Mesodermal cell (in vitro differentiated cells): ENCODE data around the gene MINPP1.

ENCODE experiments used
- H3K27ac ChIP-seq: 2 replicates; pipeline ENCODE4 v1.7.0; 2013; ENCODE audit warnings: mild to moderate bottlenecking, low read depth, low read length, moderate library complexity; ENCODE audit not compliant: severe bottlenecking
- H3K36me3 ChIP-seq: 2 replicates; pipeline ENCODE4 v1.7.1; 2013; ENCODE audit warnings: mild to moderate bottlenecking, low read length, moderate library complexity; ENCODE audit not compliant: control insufficient read depth, insufficient read depth
- H3K4me1 ChIP-seq: one replicate; pipeline ENCODE4 v1.7.1; 2013; ENCODE audit warnings: mild to moderate bottlenecking, low read length; ENCODE audit not compliant: insufficient read depth, control insufficient read depth, poor library complexity, severe bottlenecking
- H3K4me3 ChIP-seq: 2 replicates; pipeline ENCODE4 v1.7.0; 2013; ENCODE audit warnings: low read length, control low read depth, mild to moderate bottlenecking; ENCODE audit not compliant: insufficient read depth, poor library complexity, severe bottlenecking; ENCODE audit errors: extremely low read depth
- H3K9me3 ChIP-seq: 2 replicates; pipeline ENCODE4 v1.7.1; 2013; ENCODE audit warnings: mild to moderate bottlenecking, low read length, moderate library complexity; ENCODE audit not compliant: control insufficient read depth
- WGBS, 2 experiments: methylation state at CpG; one replicate each; pipeline ENCODE4 v1.1.5; 2013; ENCODE audit warnings: missing lambda C conversion rate in 2 of 2; ENCODE audit not compliant: insufficient coverage in 2 of 2; 5-methylcytosine and 5-hydroxymethylcytosine counted together

MINPP1 gene

GRCh38 chr10:87565010-87565409 is 60.3 kb downstream of the MINPP1 start:
- no peaks in the 10 kb centered on the region for H3K36me3 ChIP-seq
- H3K4me3 ChIP-seq = no peak overlapping the region
- H3K4me1 ChIP-seq = no peaks in the 10 kb centered on the region
- no peaks in the 10 kb centered on the region for H3K9me3 ChIP-seq
- H3K27ac ChIP-seq = no peak overlapping the region

DNA sequence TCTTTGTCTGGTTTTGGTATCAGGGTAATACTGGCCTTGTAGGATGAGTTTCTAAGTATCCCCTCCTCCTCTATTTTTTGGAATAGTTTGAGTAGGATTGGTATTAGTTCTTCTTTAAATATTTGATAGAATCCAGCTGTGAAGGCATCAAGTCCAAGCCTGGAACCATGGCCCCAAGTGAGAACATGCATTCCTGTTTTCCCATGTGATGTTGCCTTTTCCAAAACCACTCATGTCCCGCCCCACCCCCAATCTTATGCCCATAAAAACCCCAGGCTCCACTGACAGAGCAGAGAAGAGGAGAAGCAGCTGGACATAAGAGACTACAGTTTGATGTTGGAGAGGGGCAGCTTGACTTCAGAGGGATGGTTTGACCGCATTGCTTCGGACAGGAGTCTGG is 71.2 kb downstream of the MINPP1 start:
- Histone ChIP-seq H3K4me3 (no peak overlapping the region), H3K36me3 (no peaks in the 10 kb centered on the region)
- 95 to 100% methylated on average over 2 of the region's 3 CpGs for WGBS, 2 experiments

DNA sequence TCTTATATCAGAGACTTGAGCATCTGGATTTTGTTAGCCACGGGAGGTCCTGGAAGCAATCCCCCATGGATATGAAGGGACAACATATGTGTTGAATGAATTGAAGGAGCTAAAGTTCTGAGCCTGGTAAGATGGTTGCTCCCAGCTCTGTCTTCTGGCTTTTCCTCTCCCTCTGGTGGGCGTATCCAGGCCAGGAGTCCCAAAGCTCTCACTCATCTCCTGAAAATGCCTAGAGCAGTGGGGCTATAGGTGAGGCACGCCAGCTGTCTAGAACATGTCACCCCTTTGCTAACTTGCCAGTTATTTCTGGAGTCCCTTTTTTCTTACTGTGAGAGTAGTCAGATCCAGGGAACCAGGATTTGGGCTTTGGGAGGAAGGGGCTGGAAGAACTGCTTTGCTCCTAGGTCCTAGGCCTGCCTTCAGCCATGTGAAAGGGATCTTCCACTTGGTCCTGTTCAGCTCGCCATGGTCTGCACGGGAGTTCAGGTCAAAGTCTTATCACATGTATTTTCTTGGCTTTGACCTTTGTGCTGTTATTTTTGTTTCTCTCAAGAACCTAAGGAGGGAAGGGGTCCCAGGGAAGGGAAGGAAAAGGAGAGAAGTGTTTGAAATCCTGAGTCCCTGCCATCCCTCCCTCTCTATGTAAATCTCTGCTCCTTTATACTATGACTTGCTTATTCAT is 73.6 kb downstream of the MINPP1 start:
- 80 to 85% methylated on average over 1 of the region's 5 CpGs for WGBS, 2 experiments
- no peaks in the 10 kb centered on the region for H3K4me1 ChIP-seq
- H3K36me3 ChIP-seq = no peaks in the 10 kb centered on the region
- H3K27ac ChIP-seq = no peak overlapping the region
- H3K4me3 ChIP-seq = no peak overlapping the region
- H3K9me3 ChIP-seq = no peaks in the 10 kb centered on the region

More for the DNA sequence above, 71.2 kb downstream of the MINPP1 start:
- no peaks in the 10 kb centered on the region for H3K4me1 ChIP-seq
- peaks cover 5% of the 10 kb centered on the region for H3K9me3 ChIP-seq
- no peak overlapping the region for H3K27ac ChIP-seq

DNA sequence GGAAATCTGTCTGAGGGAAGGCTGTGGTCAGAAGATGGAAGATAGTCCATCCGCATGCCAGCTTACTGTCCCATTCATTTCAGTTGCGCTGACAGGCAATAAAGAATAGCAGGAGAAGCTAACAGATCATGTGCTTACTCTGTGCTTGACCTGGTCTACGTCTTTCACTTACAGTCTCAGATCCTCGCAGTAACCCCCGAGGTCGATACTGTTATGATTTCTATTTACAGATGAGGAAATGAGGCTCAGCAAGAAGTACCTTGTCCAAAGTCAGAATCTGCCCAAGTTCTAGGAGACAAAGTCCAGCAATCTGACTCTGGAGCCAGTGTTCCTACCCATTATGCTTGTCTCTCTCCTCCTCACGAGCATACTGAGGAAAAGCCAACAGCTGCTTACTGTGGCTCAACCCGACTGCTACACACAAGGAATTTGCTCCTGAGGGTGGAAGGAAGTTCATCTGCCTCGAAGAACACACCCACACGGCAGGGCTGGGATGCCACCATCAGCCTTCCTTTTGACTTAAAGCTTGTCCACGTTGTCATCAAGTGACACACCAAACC is 74.2 kb downstream of the MINPP1 start:
- Histone ChIP-seq H3K4me1 (no peaks in the 10 kb centered on the region), H3K4me3 (no peak overlapping the region), H3K27ac (no peak overlapping the region), H3K36me3 (no peaks in the 10 kb centered on the region), H3K9me3 (no peaks in the 10 kb centered on the region)
- WGBS, 2 experiments = 88 to 92% methylated on average over 7 to 8 of the region's 11 CpGs

DNA sequence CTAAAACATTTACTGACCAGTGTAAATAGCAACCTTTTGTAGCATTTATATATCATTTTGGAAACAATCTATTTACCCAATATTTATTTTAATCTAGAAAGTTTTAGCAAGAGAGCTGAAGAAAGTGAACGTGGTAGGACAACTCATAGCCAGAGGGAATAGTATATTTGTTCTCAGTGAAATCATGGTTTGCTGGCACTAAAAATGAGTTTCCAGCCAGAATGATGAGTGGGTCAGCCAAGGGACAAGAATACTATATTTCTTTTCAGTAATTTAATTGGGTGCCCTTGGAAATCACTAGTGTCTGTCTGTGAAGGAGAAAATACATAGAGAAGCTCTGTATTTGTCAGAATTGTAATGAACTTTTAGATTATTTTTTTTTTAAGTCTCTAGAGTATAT is 74.9 kb downstream of the MINPP1 start:
- H3K4me3 ChIP-seq = no peak overlapping the region
- no peak overlapping the region for H3K27ac ChIP-seq
- WGBS, 2 experiments = 100% methylated on average over 1 of the region's 1 CpG; no CpG with 5 or more reads in 1 of the 2 experiments
- no peaks in the 10 kb centered on the region for H3K36me3 ChIP-seq
- H3K4me1 ChIP-seq = no peaks in the 10 kb centered on the region
- no peaks in the 10 kb centered on the region for H3K9me3 ChIP-seq

GRCh38 chr10:87580016-87580415 is 75.3 kb downstream of the MINPP1 start:
- no peak overlapping the region for H3K4me3 ChIP-seq
- H3K9me3 ChIP-seq = no peaks in the 10 kb centered on the region
- no peaks in the 10 kb centered on the region for H3K4me1 ChIP-seq
- H3K36me3 ChIP-seq = no peaks in the 10 kb centered on the region
- no peak overlapping the region for H3K27ac ChIP-seq
- WGBS, 2 experiments = 100% methylated on average over 1 of the region's 1 CpG; no CpG with 5 or more reads in 1 of the 2 experiments

- Histone ChIP-seq H3K36me3 (no peaks in the 10 kb centered on the region), H3K9me3 (no peaks in the 10 kb centered on the region), H3K4me1 (no peaks in the 10 kb centered on the region), H3K27ac (no peak overlapping the region), H3K4me3 (no peak overlapping the region)
- WGBS, 2 experiments = 82 to 100% methylated on average over 1 to 2 of the region's 5 CpGs
Observed at GRCh38 chr10:87585565-87586514, 81.1 kb downstream of the MINPP1 start.

DNA sequence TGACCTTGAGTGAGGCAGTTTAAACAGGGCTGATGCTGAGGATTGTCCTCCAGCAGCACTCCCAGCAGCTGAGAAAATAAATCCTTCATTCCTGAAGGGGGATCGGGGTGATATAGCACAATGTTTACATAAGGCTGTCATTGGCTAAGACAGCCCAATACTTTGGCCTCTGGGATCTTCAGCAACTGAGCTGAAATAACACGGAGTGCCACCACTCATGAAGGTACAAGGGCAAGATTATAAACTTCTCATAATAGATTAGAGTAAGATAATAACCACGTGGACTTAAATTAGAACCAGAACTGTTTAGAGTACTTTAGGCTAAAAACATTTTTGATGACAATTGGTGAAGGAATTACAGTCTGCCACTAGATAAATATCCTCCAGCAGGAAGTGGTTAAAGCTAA is 85.0 kb downstream of the MINPP1 start:
- H3K4me1 ChIP-seq = no peaks in the 10 kb centered on the region
- no peaks in the 10 kb centered on the region for H3K36me3 ChIP-seq
- no CpG with 5 or more reads among the region's 3 CpGs for WGBS, 2 experiments
- H3K4me3 ChIP-seq = no peak overlapping the region
- no peak overlapping the region for H3K27ac ChIP-seq
- no peaks in the 10 kb centered on the region for H3K9me3 ChIP-seq

GRCh38 chr10:87590705-87591588 is 86.3 kb downstream of the MINPP1 start:
- WGBS, 2 experiments = no CpG with 5 or more reads among the region's 2 CpGs
- Histone ChIP-seq H3K4me3 (no peak overlapping the region), H3K4me1 (no peaks in the 10 kb centered on the region), H3K9me3 (no peaks in the 10 kb centered on the region), H3K36me3 (no peaks in the 10 kb centered on the region), H3K27ac (no peak overlapping the region)

DNA sequence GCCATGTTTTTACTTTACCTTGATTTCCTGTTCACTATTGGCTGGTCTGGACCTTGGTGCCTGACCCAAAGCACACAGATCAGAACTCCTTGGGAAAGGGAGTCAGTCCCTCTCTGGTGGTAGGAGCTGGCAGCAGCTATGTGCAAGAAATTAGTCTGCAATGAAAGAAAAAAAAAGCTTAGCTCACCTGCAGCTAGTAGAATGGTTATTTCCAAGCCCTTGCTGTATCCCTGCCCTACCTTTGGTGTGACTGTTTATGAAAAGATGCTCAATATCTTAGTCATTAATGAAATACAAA is 86.8 kb downstream of the MINPP1 start:
- Histone ChIP-seq H3K4me3 (no peak overlapping the region), H3K4me1 (no peaks in the 10 kb centered on the region), H3K9me3 (no peaks in the 10 kb centered on the region), H3K36me3 (no peaks in the 10 kb centered on the region), H3K27ac (no peak overlapping the region)
